ENCODE results near the gene HSPA1B. TPM values are rescaled to one million over a fixed set of nuclear protein-coding genes. Genes with fewer than 3 reads are reported as not detected.
"Not testable (repeated sequence)": the region's sequence is repeated elsewhere in the genome, so short reads cannot be mapped to it uniquely, and the experiment has no call there.

HSPA1B gene
- total and polyA plus RNA-seq, 2 experiments from 2014 or later, result 88.8 to 184 TPM

DNA sequence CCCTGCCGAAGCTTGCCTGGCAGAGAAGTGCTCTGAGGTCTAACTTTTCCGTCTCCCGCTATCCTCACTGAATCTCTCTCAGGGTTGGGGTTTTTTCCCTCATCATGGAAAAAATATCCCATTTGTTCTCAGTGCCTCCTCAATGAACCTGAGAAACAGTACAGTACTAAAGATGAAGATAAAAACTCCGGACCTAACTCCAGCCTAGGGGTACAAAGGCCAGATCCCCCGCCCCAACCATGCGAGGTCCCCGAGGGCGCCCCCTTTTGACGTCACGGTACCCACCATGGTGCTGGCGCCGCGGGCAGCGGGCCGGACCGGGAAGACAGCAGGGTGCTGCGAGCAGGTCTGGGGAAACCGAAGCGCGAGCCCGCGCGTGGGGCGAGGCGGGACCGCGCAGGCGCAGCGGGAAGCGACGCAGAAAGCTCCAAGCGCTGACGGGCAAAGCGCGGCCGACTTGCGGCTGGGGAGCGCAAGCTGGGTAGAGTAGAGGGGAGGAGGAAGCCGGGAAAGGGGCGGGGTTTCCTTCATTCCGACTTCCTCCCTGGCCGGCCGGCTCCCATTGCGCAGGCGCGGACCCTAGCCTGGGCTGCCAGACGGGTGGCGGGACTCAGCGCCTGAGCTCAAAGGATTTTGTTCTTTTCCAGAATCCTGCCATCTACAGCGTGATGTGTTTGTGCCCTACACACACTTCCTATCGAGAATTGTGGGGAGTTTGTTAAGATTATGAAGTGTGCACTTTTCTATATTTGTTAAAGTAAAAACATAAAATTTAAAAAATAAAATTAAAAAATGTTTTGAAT is 20.9 kb upstream of the HSPA1B start, which contains the start of gene LSM2:
TSS of gene LSM2 (minus strand) at position 497 of the 803 bp plus-strand sequence. CDS start at position 288, 209 bp downstream.
- Histone ChIP-seq H3K9me3 (ENCODE audit: low read depth) (no peaks in the 10 kb centered on the region), H3K27me3 (no peaks in the 10 kb centered on the region), H3K36me3 (no peaks in the 10 kb centered on the region), H3K4me1 (ENCODE audit: low read depth) (peaks cover 9% of the 10 kb centered on the region), H3K4me3 (peak within 1 kb of the TSS; percentile 92), H3K27ac (peak within 1 kb of the TSS; percentile 92)
- TF ChIP-seq, protein P1, sequence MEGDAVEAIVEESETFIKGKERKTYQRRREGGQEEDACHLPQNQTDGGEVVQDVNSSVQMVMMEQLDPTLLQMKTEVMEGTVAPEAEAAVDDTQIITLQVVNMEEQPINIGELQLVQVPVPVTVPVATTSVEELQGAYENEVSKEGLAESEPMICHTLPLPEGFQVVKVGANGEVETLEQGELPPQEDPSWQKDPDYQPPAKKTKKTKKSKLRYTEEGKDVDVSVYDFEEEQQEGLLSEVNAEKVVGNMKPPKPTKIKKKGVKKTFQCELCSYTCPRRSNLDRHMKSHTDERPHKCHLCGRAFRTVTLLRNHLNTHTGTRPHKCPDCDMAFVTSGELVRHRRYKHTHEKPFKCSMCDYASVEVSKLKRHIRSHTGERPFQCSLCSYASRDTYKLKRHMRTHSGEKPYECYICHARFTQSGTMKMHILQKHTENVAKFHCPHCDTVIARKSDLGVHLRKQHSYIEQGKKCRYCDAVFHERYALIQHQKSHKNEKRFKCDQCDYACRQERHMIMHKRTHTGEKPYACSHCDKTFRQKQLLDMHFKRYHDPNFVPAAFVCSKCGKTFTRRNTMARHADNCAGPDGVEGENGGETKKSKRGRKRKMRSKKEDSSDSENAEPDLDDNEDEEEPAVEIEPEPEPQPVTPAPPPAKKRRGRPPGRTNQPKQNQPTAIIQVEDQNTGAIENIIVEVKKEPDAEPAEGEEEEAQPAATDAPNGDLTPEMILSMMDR (IDR thresholded peaks at IDR 0.05; ENCODE audit: low read depth, low read length), result peak; percentile 10
- DNase-seq (ENCODE audit: low read depth in 1 of 2, low spot score in 1 of 2), result peak; percentile 98 to 99

DNA sequence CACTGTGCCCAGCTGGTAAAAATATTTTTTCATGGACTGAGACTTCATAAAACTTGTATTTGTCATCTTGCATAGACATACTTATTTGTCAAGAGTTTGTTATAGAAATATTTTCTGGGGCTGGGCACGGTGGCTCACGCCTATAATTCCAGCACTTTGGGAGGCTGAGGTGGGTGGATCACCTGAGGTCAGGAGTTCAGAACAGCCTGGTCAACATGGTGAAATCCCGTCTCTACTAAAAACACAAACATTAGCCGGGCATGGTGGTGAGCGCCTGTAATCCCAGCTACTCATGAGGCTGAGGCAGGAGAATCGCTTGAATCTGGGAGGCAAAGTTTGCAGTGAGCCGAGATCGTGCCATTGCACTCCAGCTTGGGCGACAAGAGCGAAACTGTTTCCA is 18.9 kb upstream of the HSPA1B start:
- not testable (repeated sequence) for H3K36me3 ChIP-seq; H3K4me3 ChIP-seq; H3K9me3 ChIP-seq (ENCODE audit: low read depth); H3K27ac ChIP-seq; DNase-seq (ENCODE audit: low read depth in 1 of 2, low spot score in 1 of 2); H3K4me1 ChIP-seq (ENCODE audit: low read depth); H3K27me3 ChIP-seq

- Histone ChIP-seq H3K27me3 (no peaks in the 10 kb centered on the region), H3K27ac (no peak overlapping the region), H3K4me3 (no peak overlapping the region), H3K9me3 (ENCODE audit: low read depth) (no peaks in the 10 kb centered on the region), H3K4me1 (ENCODE audit: low read depth) (peaks cover 3% of the 10 kb centered on the region), H3K36me3 (no peaks in the 10 kb centered on the region)
- TF ChIP-seq, protein P1 (IDR thresholded peaks at IDR 0.05; ENCODE audit: low read depth, low read length), result no peak
- DNase-seq (ENCODE audit: low read depth in 1 of 2, low spot score in 1 of 2), result no peak
Observed at GRCh38 chr6:31811645-31812044, 15.9 kb upstream of the HSPA1B start.

DNA sequence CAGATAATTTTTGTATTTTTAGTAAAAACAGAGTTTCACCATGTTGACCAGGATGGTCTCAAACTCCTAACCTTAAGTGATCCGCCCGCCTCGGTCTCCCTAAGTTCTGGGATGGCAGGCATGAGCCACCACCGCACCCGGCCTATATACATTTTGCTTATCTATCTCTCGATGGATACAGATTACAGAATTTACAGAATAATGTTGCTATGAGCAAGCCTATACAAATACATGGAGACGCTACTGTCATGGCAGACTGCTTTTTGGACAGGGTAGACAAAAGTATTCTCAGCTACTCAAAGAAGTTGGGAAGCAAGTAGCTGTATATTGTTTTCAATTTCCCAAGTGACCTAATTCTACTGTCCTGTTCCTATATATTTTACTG is 14.1 kb upstream of the HSPA1B start:
- peak overlapping the region; percentile 100 for H3K27ac ChIP-seq
- no peaks in the 10 kb centered on the region for H3K36me3 ChIP-seq
- H3K4me1 ChIP-seq (ENCODE audit: low read depth), result no peaks in the 10 kb centered on the region
- no peak for DNase-seq (ENCODE audit: low read depth in 1 of 2, low spot score in 1 of 2)
- no peak overlapping the region for H3K4me3 ChIP-seq
- H3K27me3 ChIP-seq, result no peaks in the 10 kb centered on the region
- no peaks in the 10 kb centered on the region for H3K9me3 ChIP-seq (ENCODE audit: low read depth)
- TF ChIP-seq, protein P1 (IDR thresholded peaks at IDR 0.05; ENCODE audit: low read depth, low read length), result no peak

- Histone ChIP-seq H3K4me1 (ENCODE audit: low read depth) (no peaks in the 10 kb centered on the region), H3K4me3 (peak overlapping the region; percentile 39), H3K36me3 (no peaks in the 10 kb centered on the region), H3K27ac (peak overlapping the region; percentile 100), H3K27me3 (no peaks in the 10 kb centered on the region), H3K9me3 (ENCODE audit: low read depth) (no peaks in the 10 kb centered on the region)
- DNase-seq (ENCODE audit: low read depth in 1 of 2, low spot score in 1 of 2), result peak; percentile 90 to 99
- TF ChIP-seq, protein P1 (IDR thresholded peaks at IDR 0.05; ENCODE audit: low read depth, low read length), result no peak
Observed at GRCh38 chr6:31814677-31815024, 12.9 kb upstream of the HSPA1B start.

- H3K27me3 ChIP-seq, result no peaks in the 10 kb centered on the region
- H3K27ac ChIP-seq, result peak within 1 kb of the TSS; percentile 100
- no peaks in the 10 kb centered on the region for H3K9me3 ChIP-seq (ENCODE audit: low read depth)
- peak; percentile 90 to 97 for DNase-seq (ENCODE audit: low read depth in 1 of 2, low spot score in 1 of 2)
- peak within 1 kb of the TSS; percentile 39 for H3K4me3 ChIP-seq
- no peaks in the 10 kb centered on the region for H3K36me3 ChIP-seq
- no peaks in the 10 kb centered on the region for H3K4me1 ChIP-seq (ENCODE audit: low read depth)
- TF ChIP-seq, protein P1 (IDR thresholded peaks at IDR 0.05; ENCODE audit: low read depth, low read length), result no peak
Observed at GRCh38 chr6:31815025-31815838, 12.3 kb upstream of the HSPA1B start, which contains the start of the genes HSPA1A and HSPA1L. Gene HSPA1A (plus strand): TSS chr6:31815543. CDS start chr6:31815757, 214 bp downstream. Gene HSPA1L (minus strand): TSS chr6:31815283. CDS start chr6:31811972, 3,311 bp downstream.

- not testable (repeated sequence) for H3K4me1 ChIP-seq (ENCODE audit: low read depth); H3K4me3 ChIP-seq; H3K27me3 ChIP-seq; H3K36me3 ChIP-seq; H3K27ac ChIP-seq; H3K9me3 ChIP-seq (ENCODE audit: low read depth); DNase-seq (ENCODE audit: low read depth in 1 of 2, low spot score in 1 of 2)
Observed at GRCh38 chr6:31817133-31817928, 10.2 kb upstream of the HSPA1B start.

Measured in cardiac muscle cell (in vitro differentiated cells and primary cell).